T-helper 1 cell treated with Interleukin-12 subunit alpha and Interleukin-12 subunit beta and Interleukin-4 antibody, amounts not matched to agents 30 μg/mL and 1 μg/mL, for 36 hours (primary cell): Measurements from ENCODE around the gene C1QTNF8.

Source experiments
- H3K27ac Mint-ChIP-seq: one replicate; pipeline ENCODE4 v1.8.0; 2021; ENCODE audit warnings: mild to moderate bottlenecking, mixed read lengths
- H3K27me3 Mint-ChIP-seq: one replicate; pipeline ENCODE4 v1.8.0; 2021; ENCODE audit warnings: low read depth, mixed read lengths
- H3K36me3 Mint-ChIP-seq: one replicate; pipeline ENCODE4 v1.8.0; 2021; ENCODE audit warnings: low read depth, mixed read lengths
- H3K4me1 Mint-ChIP-seq: one replicate; pipeline ENCODE4 v1.8.0; 2021; ENCODE audit warnings: low read depth, mixed read lengths
- H3K4me3 Mint-ChIP-seq: one replicate; pipeline ENCODE4 v1.8.0; 2021; ENCODE audit warnings: mild to moderate bottlenecking, moderate library complexity, mixed read lengths
- H3K9me3 Mint-ChIP-seq: one replicate; pipeline ENCODE4 v1.8.0; 2021; ENCODE audit warnings: mixed read lengths

C1QTNF8 gene

DNA sequence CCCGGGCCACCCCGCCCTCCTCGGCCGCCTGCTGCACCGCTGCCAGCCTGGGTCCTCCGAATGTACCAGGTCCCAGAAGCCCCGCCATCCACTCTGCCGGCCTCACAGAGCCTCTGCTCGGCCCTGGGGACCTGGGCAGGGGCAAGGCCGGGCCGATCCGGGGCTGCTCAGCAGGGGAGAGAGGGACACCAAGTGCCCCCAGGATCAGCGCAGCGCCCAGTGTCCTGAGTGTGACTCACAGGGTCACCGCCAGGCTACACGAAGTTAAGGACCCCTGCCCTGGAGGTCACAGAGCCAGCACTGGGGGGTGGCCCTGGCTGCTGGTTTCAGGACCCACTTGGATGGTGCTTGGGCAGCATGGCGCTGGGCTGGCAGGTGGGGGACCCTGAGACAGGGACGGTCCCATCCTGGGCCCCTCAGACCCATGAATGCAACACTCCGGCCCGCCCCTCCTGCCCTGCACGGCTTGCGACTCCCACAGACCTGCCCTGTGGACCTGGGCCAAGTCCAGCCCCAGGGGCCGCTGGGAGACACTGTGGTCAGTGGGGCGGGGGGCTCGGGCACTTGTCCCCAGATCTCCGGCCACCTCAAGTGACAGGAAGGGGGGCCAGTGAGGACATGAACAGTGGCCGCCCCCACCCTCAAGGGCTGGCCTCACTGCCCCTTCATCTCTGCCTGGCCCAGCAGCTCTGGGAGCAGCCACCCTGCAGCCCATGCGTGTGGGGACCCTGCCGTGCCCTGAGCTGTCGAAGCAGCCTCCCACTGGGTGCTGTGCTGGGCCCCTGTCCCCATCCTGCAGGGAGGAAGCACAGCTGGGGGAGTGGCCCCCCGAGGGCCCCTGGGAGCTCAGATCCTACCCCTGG is 46.7 kb downstream of the C1QTNF8 start:
- H3K9me3 Mint-ChIP-seq = no peaks in the 10 kb centered on the region
- H3K4me3 Mint-ChIP-seq = no peak overlapping the region
- H3K4me1 Mint-ChIP-seq = no peaks in the 10 kb centered on the region
- no peaks in the 10 kb centered on the region for H3K36me3 Mint-ChIP-seq
- no peaks in the 10 kb centered on the region for H3K27me3 Mint-ChIP-seq
- no peak overlapping the region for H3K27ac Mint-ChIP-seq

GRCh38 chr16:1048442-1049112 is 47.5 kb downstream of the C1QTNF8 start:
- Mint-ChIP-seq H3K27me3 (no peaks in the 10 kb centered on the region), H3K27ac (no peak overlapping the region), H3K36me3 (no peaks in the 10 kb centered on the region), H3K4me1 (no peaks in the 10 kb centered on the region), H3K9me3 (no peaks in the 10 kb centered on the region), H3K4me3 (no peak overlapping the region)

- H3K4me1 Mint-ChIP-seq = no peaks in the 10 kb centered on the region
- H3K27me3 Mint-ChIP-seq = no peaks in the 10 kb centered on the region
- H3K4me3 Mint-ChIP-seq = no peak overlapping the region
- no peak overlapping the region for H3K27ac Mint-ChIP-seq
- H3K9me3 Mint-ChIP-seq = no peaks in the 10 kb centered on the region
- H3K36me3 Mint-ChIP-seq = no peaks in the 10 kb centered on the region
Observed at GRCh38 chr16:1047801-1048200, 48.2 kb downstream of the C1QTNF8 start.

DNA sequence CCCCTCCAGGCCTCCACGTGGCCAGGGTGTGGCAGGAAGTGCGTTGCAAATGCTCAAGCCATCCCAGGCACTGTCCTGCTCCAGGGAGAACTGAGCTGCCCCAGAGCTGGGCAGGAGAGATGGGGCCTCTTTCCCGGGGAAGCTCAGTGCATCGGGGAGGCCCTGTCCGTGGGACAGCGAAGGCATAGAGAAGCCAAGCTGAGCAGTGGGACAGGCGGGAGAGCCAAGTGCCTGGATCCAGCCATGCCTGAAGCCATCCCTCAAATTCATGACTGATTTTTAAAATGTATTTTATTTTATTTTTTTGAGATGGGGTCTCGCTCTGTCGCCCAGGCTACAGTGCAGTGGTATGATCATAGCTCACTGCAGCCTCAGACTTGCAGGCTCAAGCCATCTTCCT is 48.9 kb downstream of the C1QTNF8 start:
- no peak overlapping the region for H3K27ac Mint-ChIP-seq
- H3K27me3 Mint-ChIP-seq = no peaks in the 10 kb centered on the region
- no peaks in the 10 kb centered on the region for H3K4me1 Mint-ChIP-seq
- H3K4me3 Mint-ChIP-seq = no peak overlapping the region
- H3K36me3 Mint-ChIP-seq = no peaks in the 10 kb centered on the region
- no peaks in the 10 kb centered on the region for H3K9me3 Mint-ChIP-seq

GRCh38 chr16:1045993-1046911 is 49.8 kb downstream of the C1QTNF8 start:
- Mint-ChIP-seq H3K4me3 (no peak overlapping the region), H3K27ac (no peak overlapping the region), H3K27me3 (no peaks in the 10 kb centered on the region), H3K36me3 (no peaks in the 10 kb centered on the region), H3K9me3 (no peaks in the 10 kb centered on the region), H3K4me1 (no peaks in the 10 kb centered on the region)

DNA sequence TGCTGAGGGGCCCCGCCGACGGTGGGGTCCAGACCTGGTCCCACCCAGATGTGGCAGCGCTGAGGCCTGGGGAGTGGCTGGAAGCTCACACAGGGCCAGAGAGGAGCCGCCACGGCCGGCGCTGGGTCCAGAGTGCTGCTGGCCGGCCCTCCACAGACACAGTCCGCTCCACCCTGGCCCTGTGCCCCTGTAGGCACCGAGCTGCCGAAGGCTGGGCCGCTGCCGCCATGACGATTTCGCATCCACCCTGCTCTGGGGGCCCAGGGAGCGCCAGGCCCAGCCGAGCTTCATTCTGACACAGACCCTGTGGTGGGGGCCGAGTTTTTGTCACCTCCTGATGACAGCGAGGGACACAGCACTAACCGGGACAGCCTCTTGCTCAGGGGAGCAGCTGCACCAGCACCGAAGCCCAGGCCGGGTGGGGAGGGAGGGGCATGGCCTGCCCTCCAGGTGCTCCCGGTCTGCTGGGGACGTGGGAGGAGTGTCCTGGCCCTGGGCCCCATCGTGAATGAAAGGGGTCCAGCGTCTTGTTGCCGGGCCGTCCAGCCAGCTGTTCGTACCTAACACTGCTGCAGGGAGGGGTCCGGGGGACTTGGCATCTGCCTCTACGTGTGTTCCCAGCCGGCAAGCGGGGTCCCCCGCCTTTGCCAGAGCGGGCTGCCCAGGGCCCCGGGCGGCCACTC is 50.6 kb downstream of the C1QTNF8 start:
- H3K4me3 Mint-ChIP-seq = no peak overlapping the region
- no peaks in the 10 kb centered on the region for H3K9me3 Mint-ChIP-seq
- no peaks in the 10 kb centered on the region for H3K4me1 Mint-ChIP-seq
- H3K27ac Mint-ChIP-seq = no peak overlapping the region
- no peaks in the 10 kb centered on the region for H3K27me3 Mint-ChIP-seq
- no peaks in the 10 kb centered on the region for H3K36me3 Mint-ChIP-seq

DNA sequence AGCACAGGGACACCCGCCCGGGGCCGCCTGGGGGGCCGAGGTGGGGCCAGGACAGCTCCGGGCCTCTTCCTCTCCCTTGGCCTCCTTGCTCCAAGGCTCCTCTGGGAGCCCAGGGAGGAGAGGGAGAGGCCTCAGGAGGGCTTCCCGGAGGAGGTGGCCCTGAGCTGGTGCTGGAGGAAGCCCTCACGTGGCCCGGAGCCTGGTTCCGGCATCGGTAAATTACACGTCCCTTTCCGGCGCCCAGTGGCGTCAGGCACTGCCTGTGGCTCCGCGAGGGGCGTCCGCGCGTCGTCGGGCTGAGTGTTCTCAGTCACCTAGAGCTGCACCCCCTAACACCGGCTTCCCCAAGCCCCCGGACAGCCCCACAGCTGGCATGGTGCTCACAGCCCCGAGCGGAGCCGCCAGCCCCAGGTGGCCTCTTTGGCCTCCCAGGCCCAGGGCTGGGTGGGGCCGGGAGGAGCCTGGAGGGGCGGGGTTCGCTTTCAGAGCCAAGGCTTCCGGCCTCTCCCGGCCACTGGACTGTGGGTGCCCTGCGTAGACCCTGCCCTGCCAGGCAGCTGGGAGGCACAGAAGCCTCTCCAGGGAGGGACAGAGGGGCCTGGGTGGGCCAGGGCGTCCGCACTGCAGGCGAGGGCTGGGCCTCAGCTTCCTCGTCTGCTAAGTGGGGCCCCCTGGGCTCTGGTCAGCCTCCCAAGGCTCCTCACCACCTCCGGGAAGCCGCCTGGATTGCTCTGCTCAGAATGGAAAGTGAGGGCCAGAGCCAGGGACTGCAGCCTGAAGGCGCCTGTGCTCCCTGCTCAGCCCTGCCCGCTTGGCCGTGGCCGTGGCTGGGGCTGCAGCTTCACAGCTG is 51.4 kb downstream of the C1QTNF8 start:
- H3K9me3 Mint-ChIP-seq = no peaks in the 10 kb centered on the region
- H3K36me3 Mint-ChIP-seq = no peaks in the 10 kb centered on the region
- H3K27ac Mint-ChIP-seq = no peak overlapping the region
- H3K4me1 Mint-ChIP-seq = no peaks in the 10 kb centered on the region
- H3K4me3 Mint-ChIP-seq = no peak overlapping the region
- no peaks in the 10 kb centered on the region for H3K27me3 Mint-ChIP-seq

DNA sequence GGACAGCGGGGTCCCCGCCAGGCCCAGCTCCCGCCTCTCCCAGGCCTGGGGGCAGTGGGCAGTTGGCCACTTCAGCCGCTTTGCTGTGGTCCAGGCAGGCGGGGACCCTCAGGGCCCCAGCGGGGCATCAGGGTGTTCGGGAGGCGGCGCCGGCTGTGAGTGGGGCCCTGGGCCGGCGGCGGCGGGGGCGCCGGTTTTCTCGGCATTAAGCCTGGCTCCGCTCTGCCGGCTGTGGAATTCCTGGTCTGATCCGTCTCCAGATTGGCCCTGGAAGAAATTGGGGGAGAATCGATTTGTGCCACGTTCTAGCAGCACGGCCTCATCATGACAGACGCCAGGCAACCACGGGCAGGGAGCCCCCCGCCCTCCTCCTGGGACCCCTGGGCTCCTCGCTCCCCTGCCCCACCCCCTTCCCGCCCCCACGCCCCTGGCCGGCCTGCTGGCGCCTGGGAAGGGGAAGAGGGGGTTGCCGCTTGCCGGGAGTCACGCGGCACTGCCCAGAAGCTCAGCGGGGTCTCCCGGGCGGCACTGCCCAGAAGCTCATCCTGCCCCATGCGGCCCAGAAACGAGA is 52.1 kb downstream of the C1QTNF8 start:
- H3K36me3 Mint-ChIP-seq = no peaks in the 10 kb centered on the region
- H3K27ac Mint-ChIP-seq = no peak overlapping the region
- no peaks in the 10 kb centered on the region for H3K27me3 Mint-ChIP-seq
- no peaks in the 10 kb centered on the region for H3K9me3 Mint-ChIP-seq
- H3K4me3 Mint-ChIP-seq = no peak overlapping the region
- H3K4me1 Mint-ChIP-seq = no peaks in the 10 kb centered on the region

- Mint-ChIP-seq H3K27me3 (no peaks in the 10 kb centered on the region), H3K4me1 (no peaks in the 10 kb centered on the region), H3K27ac (no peak overlapping the region), H3K36me3 (no peaks in the 10 kb centered on the region), H3K4me3 (no peak overlapping the region), H3K9me3 (no peaks in the 10 kb centered on the region)
Observed at GRCh38 chr16:1042866-1043265, 53.2 kb downstream of the C1QTNF8 start.

DNA sequence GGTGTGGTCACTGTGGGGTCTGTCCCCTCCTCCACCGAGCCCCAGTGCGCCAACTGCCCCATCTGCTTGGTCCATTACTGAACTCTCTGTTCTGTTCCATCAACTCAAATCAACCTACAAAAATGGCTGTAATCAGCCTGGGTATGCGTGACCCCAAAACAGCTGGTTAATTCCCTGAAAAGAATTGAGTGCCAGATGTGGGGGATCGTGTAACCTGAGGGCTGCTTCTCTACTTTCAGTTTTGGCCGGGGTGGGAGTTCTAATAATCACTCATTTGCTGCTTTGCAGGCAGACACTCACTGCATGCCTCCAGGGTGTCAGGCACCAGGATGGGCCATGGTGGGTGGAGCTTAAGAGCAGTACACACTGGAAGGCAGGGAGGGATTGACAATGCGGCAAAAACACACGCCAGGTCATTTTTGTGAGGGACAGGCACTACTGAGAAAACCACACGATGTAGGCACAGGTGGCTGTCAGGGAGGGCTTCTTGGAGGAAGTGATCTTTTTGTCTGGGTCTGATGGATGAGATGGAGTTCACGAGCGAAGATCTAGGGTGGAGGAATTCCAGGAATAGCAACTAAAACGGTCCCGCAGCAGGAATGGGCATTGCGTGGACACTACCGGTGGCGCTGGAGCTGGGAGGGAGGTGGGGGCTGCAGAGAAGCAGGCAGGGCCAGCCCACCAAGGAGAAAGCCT is 53.8 kb downstream of the C1QTNF8 start:
- Mint-ChIP-seq H3K4me1 (no peaks in the 10 kb centered on the region), H3K27me3 (no peaks in the 10 kb centered on the region), H3K27ac (no peak overlapping the region), H3K36me3 (no peaks in the 10 kb centered on the region), H3K9me3 (no peaks in the 10 kb centered on the region), H3K4me3 (no peak overlapping the region)

DNA sequence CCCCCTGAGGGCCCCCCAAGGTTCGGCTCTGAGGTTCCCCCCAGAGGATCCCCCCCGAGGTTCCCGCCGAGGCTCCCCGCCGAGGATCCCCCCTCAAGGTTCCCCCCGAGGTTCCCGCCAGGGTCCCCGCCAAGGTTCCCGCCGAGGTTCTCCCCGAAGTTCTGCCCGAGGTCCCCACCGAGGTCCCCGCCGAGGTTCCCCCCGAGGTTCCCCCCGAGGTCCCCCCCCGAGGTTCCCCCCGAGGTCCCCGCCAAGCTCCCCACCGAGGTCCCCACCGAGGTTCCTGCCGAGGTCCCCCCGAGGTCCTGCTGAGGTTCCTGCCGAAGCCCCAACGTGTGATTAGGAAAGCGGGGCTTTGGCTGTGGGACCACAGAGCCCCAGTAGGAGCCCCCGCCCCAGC is 55.7 kb downstream of the C1QTNF8 start:
- H3K4me3 Mint-ChIP-seq = no peak overlapping the region
- no peaks in the 10 kb centered on the region for H3K36me3 Mint-ChIP-seq
- no peaks in the 10 kb centered on the region for H3K4me1 Mint-ChIP-seq
- H3K9me3 Mint-ChIP-seq = no peaks in the 10 kb centered on the region
- H3K27ac Mint-ChIP-seq = no peak overlapping the region
- no peaks in the 10 kb centered on the region for H3K27me3 Mint-ChIP-seq

- Mint-ChIP-seq H3K4me1 (no peaks in the 10 kb centered on the region), H3K36me3 (no peaks in the 10 kb centered on the region)
Observed at GRCh38 chr16:1039762-1040161, 56.3 kb downstream of the C1QTNF8 start.

GRCh38 chr16:1038932-1039331 is 57.1 kb downstream of the C1QTNF8 start:
- no peak overlapping the region for H3K27ac Mint-ChIP-seq
- H3K36me3 Mint-ChIP-seq = no peaks in the 10 kb centered on the region

More at GRCh38 chr16:1039762-1040161, 56.3 kb downstream of the C1QTNF8 start:
- Mint-ChIP-seq H3K9me3 (no peaks in the 10 kb centered on the region), H3K27me3 (no peaks in the 10 kb centered on the region), H3K4me3 (no peak overlapping the region), H3K27ac (no peak overlapping the region)

More at GRCh38 chr16:1038932-1039331, 57.1 kb downstream of the C1QTNF8 start:
- Mint-ChIP-seq H3K9me3 (no peaks in the 10 kb centered on the region), H3K4me3 (no peak overlapping the region), H3K27me3 (no peaks in the 10 kb centered on the region), H3K4me1 (no peaks in the 10 kb centered on the region)
